ENCODE data around the gene AHCYL2. TPM values are rescaled to one million over a fixed set of nuclear protein-coding genes. Genes with fewer than 3 reads are reported as not detected.
A peak's percentile ranks its signal among the peaks of the same experiment; 100 is the strongest.

AHCYL2 gene
- total RNA-seq, 4 donors from 2014 or later, result 22.7 to 41.0 (median 35.7) TPM

DNA sequence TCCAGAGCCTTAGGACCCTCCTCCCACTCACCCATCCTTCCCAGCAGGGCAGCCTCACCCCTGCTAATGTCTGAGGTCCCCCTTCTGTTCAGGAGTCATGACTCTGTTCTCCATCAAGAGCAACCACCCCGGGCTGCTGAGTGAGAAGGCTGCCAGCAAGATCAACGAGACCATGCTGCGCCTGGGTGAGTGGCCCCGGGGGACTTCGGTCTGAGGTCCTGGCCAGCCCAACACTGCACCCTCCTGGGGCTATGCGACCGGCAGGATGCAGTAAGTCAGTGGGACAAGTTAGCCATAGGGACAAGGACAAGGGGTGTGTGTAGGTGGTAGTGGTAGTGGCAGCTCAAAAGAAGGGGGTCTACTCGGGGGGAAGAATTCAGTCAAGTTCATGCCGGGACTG, 16.2 kb upstream of the AHCYL2 start:
- peaks cover 0 to 3% of the 10 kb centered on the region in 2 donors for H3K4me1 ChIP-seq
- H3K4me3 ChIP-seq, result no peak overlapping the region
- intact Hi-C loops (cut with DNase I; ENCODE audit: low total_unique reads), result no loop called here
- H3K9me3 ChIP-seq, result no peaks in the 10 kb centered on the region
- no peak for ATAC-seq
- H3K27me3 ChIP-seq, result no peaks in the 10 kb centered on the region
- no peaks in the 10 kb centered on the region for H3K36me3 ChIP-seq
- in situ Hi-C loops (cut with MboI; ENCODE audit: low sequenced_read_pairs in 4 of 4), result loop anchor here in 1 of 4 donors (25.0 kb wide), 1 partner anchor 254 kb away; no protein-coding TSS in a partner anchor
- no peak for DNase-seq
- TF ChIP-seq, protein P1, sequence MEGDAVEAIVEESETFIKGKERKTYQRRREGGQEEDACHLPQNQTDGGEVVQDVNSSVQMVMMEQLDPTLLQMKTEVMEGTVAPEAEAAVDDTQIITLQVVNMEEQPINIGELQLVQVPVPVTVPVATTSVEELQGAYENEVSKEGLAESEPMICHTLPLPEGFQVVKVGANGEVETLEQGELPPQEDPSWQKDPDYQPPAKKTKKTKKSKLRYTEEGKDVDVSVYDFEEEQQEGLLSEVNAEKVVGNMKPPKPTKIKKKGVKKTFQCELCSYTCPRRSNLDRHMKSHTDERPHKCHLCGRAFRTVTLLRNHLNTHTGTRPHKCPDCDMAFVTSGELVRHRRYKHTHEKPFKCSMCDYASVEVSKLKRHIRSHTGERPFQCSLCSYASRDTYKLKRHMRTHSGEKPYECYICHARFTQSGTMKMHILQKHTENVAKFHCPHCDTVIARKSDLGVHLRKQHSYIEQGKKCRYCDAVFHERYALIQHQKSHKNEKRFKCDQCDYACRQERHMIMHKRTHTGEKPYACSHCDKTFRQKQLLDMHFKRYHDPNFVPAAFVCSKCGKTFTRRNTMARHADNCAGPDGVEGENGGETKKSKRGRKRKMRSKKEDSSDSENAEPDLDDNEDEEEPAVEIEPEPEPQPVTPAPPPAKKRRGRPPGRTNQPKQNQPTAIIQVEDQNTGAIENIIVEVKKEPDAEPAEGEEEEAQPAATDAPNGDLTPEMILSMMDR (IDR thresholded peaks at IDR 0.05 in 4 of 5, conservative IDR thresholded peaks at IDR 0.05 in 1 of 5), result no peak
- TF ChIP-seq POLR2A (IDR thresholded peaks at IDR 0.05), result no peak
- H3K27ac ChIP-seq, result no peak overlapping the region

DNA sequence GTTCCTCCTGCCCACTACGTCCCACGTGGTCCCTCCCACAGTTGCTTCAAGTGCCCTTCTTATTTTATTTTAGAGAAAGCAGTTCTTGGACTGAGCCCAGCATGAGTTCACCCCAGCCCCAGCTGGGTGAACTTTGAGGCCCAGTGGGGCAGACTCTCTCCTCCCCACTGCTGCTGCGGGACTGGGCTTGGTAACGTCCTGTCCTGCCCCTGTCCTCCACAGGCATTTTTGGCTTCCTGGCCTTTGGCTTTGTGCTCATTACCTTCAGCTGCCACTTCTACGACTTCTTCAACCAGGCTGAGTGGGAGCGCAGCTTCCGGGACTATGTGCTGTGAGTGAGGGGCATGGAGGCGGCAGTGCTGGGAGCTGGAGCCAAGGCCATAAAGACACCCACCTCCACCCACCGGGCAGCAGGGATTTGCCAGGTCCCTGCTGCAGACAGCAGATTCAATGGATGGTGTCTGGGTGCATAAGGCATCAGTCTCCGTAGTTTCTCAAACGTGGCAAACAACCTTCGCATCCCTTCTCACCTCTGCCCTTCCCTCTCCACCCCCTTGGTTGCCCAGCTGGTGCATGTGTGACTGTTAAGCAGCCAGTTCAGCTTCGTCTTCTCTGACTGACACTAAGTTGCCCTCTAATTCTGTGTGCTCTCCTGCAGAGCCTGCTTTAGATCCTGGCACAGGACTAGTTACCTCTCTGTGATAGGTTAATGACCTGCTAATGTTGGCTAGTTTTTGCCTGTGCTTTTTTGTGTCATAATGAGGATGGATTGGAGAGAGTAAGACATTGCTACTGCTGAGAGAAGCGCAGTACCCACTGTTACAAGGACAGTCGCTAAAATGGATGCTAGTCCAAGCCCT, 15.5 kb upstream of the AHCYL2 start:
- H3K27ac ChIP-seq, result no peak overlapping the region
- no peaks in the 10 kb centered on the region for H3K27me3 ChIP-seq
- ATAC-seq (no peak), DNase-seq (no peak)
- in situ Hi-C loops (cut with MboI; ENCODE audit: low sequenced_read_pairs in 4 of 4) (loop anchor here in 1 of 4 donors (25.0 kb wide), 1 partner anchor 253 kb away; no protein-coding TSS in a partner anchor), intact Hi-C loops (cut with DNase I; ENCODE audit: low total_unique reads) (no loop called here)
- H3K4me3 ChIP-seq, result no peak overlapping the region
- no peaks in the 10 kb centered on the region for H3K36me3 ChIP-seq
- H3K9me3 ChIP-seq, result no peaks in the 10 kb centered on the region
- TF ChIP-seq POLR2A (IDR thresholded peaks at IDR 0.05), result no peak
- TF ChIP-seq, protein P1 (IDR thresholded peaks at IDR 0.05 in 4 of 5, conservative IDR thresholded peaks at IDR 0.05 in 1 of 5), result no peak
- peaks cover 0 to 3% of the 10 kb centered on the region in 2 donors for H3K4me1 ChIP-seq

DNA sequence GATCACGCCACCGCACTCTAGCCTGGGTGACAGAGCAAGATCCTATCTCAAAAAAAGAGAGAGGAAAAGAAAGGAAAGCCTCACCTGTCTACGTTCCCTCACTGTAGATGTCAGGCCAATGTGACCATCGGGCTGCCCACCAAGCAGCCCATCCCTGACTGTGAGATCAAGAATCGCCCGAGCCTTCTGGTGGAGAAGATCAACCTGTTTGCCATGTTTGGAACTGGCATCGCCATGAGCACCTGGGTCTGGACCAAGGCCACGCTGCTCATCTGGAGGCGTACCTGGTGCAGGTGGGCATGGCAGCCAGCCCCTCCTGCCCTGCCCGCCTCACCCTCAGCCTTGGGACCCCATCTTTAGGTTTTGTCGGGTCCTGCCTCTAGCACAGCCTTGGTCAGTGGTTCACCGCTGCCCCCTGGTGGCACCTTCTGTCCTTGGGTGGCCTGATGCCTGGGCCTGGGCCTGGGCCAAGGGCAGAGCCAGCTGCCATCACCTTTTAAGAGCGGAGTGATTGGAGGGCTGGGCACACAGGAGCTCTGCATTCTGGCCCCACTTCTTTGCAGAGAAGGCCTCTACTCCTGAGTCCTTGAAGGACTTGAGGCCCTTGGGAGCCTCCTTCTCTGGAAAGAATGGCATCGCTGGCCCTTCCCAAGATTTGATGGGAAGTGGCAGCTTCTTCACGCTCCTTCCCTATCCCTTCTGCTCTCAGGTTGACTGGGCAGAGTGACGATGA, 14.4 kb upstream of the AHCYL2 start:
- Histone ChIP-seq H3K27ac (no peak overlapping the region), H3K36me3 (no peaks in the 10 kb centered on the region), H3K27me3 (no peaks in the 10 kb centered on the region), H3K4me3 (no peak overlapping the region), H3K9me3 (no peaks in the 10 kb centered on the region), H3K4me1 (peaks cover 0 to 3% of the 10 kb centered on the region in 2 donors)
- ATAC-seq, result peak; percentile 79 to 84
- intact Hi-C loops (cut with DNase I; ENCODE audit: low total_unique reads), result loop anchor here (1.0 kb wide), 1 partner anchor 46 kb away; no protein-coding TSS in a partner anchor
- peak; percentile 48 to 73 for DNase-seq
- TF ChIP-seq, protein P1 (IDR thresholded peaks at IDR 0.05 in 4 of 5, conservative IDR thresholded peaks at IDR 0.05 in 1 of 5), result peak; percentile 66 to 85 (median 78)
- TF ChIP-seq POLR2A (IDR thresholded peaks at IDR 0.05), result no peak
- in situ Hi-C loops (cut with MboI; ENCODE audit: low sequenced_read_pairs in 4 of 4), result loop anchor here in 3 of 4 donors (10.0 to 25.0 kb wide), 4 partner anchors 84 to 264 kb away; no protein-coding TSS in a partner anchor

DNA sequence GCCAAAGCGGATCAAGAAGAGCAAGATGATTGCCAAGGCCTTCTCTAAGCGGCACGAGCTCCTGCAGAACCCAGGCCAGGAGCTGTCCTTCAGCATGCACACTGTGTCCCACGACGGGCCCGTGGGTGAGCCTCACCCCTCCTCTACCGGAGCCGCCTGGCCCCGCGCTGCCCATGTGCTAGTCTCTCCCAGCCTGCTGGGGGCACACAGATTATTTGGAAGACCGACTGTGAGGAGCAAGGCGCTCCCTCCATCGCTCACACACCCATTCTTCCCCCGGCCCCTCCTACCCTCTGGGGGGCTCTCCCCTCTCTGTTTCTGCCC, 13.9 kb upstream of the AHCYL2 start:
- H3K27ac ChIP-seq, result no peak overlapping the region
- ATAC-seq, result no peak
- intact Hi-C loops (cut with DNase I; ENCODE audit: low total_unique reads), result loop anchor here (1.0 kb wide), 1 partner anchor 47 kb away; no protein-coding TSS in a partner anchor
- peaks cover 0 to 3% of the 10 kb centered on the region in 2 donors for H3K4me1 ChIP-seq
- no peak for TF ChIP-seq POLR2A (IDR thresholded peaks at IDR 0.05)
- TF ChIP-seq, protein P1 (IDR thresholded peaks at IDR 0.05 in 4 of 5, conservative IDR thresholded peaks at IDR 0.05 in 1 of 5), result no peak
- H3K4me3 ChIP-seq, result no peak overlapping the region
- no peaks in the 10 kb centered on the region for H3K9me3 ChIP-seq
- in situ Hi-C loops (cut with MboI; ENCODE audit: low sequenced_read_pairs in 4 of 4), result loop anchor here in 3 of 4 donors (10.0 to 25.0 kb wide), 4 partner anchors 84 to 264 kb away; no protein-coding TSS in a partner anchor
- no peak for DNase-seq
- H3K36me3 ChIP-seq, result no peaks in the 10 kb centered on the region
- H3K27me3 ChIP-seq, result no peaks in the 10 kb centered on the region

Data from gastrocnemius medialis (tissue), 4 donors.